ENCODE data around the gene RNF144B.

DNA sequence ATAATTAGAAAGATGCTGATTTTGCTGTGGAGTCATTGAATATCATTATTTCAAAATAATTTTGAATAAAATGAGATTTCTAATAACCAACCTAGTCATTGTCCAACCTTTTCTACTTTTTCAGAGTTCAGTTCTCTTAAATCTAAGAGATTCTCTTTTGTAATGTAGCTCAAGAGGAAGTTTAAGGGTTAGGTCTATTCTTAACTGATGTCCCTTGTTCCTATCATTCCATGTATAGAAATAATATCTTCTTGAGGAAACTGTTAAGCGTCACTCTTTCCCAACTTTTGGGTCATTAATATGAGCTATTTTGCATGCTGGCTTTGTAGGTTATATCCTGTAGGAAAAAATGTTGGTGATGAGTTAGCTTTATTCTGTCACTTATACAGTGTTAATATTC is 27.0 kb downstream of the RNF144B start:
- TF ChIP-seq, protein P1, sequence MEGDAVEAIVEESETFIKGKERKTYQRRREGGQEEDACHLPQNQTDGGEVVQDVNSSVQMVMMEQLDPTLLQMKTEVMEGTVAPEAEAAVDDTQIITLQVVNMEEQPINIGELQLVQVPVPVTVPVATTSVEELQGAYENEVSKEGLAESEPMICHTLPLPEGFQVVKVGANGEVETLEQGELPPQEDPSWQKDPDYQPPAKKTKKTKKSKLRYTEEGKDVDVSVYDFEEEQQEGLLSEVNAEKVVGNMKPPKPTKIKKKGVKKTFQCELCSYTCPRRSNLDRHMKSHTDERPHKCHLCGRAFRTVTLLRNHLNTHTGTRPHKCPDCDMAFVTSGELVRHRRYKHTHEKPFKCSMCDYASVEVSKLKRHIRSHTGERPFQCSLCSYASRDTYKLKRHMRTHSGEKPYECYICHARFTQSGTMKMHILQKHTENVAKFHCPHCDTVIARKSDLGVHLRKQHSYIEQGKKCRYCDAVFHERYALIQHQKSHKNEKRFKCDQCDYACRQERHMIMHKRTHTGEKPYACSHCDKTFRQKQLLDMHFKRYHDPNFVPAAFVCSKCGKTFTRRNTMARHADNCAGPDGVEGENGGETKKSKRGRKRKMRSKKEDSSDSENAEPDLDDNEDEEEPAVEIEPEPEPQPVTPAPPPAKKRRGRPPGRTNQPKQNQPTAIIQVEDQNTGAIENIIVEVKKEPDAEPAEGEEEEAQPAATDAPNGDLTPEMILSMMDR (IDR thresholded peaks at IDR 0.05 in 2 of 3, conservative IDR thresholded peaks at IDR 0.05 in 1 of 3; ENCODE audit: control insufficient read depth in 2 of 3, extremely low read depth in 1 of 3, insufficient read depth in 1 of 3, low read depth in 3 of 3, low read length in 3 of 3), result no peak
- no peak for TF ChIP-seq WRNIP1 (IDR thresholded peaks at IDR 0.05; ENCODE audit: borderline replicate concordance, low read depth, low read length)
- no peak for TF ChIP-seq CREM (IDR thresholded peaks at IDR 0.05; ENCODE audit: low read depth)
- TF ChIP-seq, protein P2, sequence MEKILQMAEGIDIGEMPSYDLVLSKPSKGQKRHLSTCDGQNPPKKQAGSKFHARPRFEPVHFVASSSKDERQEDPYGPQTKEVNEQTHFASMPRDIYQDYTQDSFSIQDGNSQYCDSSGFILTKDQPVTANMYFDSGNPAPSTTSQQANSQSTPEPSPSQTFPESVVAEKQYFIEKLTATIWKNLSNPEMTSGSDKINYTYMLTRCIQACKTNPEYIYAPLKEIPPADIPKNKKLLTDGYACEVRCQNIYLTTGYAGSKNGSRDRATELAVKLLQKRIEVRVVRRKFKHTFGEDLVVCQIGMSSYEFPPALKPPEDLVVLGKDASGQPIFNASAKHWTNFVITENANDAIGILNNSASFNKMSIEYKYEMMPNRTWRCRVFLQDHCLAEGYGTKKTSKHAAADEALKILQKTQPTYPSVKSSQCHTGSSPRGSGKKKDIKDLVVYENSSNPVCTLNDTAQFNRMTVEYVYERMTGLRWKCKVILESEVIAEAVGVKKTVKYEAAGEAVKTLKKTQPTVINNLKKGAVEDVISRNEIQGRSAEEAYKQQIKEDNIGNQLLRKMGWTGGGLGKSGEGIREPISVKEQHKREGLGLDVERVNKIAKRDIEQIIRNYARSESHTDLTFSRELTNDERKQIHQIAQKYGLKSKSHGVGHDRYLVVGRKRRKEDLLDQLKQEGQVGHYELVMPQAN (conservative IDR thresholded peaks at IDR 0.05), result no peak
- no peak for TF ChIP-seq YY1 (IDR thresholded peaks at IDR 0.05; ENCODE audit: low read depth, low read length)
- TF ChIP-seq, protein P3, sequence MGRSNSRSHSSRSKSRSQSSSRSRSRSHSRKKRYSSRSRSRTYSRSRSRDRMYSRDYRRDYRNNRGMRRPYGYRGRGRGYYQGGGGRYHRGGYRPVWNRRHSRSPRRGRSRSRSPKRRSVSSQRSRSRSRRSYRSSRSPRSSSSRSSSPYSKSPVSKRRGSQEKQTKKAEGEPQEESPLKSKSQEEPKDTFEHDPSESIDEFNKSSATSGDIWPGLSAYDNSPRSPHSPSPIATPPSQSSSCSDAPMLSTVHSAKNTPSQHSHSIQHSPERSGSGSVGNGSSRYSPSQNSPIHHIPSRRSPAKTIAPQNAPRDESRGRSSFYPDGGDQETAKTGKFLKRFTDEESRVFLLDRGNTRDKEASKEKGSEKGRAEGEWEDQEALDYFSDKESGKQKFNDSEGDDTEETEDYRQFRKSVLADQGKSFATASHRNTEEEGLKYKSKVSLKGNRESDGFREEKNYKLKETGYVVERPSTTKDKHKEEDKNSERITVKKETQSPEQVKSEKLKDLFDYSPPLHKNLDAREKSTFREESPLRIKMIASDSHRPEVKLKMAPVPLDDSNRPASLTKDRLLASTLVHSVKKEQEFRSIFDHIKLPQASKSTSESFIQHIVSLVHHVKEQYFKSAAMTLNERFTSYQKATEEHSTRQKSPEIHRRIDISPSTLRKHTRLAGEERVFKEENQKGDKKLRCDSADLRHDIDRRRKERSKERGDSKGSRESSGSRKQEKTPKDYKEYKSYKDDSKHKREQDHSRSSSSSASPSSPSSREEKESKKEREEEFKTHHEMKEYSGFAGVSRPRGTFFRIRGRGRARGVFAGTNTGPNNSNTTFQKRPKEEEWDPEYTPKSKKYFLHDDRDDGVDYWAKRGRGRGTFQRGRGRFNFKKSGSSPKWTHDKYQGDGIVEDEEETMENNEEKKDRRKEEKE (IDR thresholded peaks at IDR 0.05), result no peak
